ENCODE results near the gene MYO3B. TPM values are rescaled to one million over a fixed set of nuclear protein-coding genes. Genes with fewer than 3 reads are reported as not detected.

Gene MYO3B
- total RNA-seq, 4 donors from 2014 or later, result 0.09 to 9.1 TPM; not detected in 2

DNA sequence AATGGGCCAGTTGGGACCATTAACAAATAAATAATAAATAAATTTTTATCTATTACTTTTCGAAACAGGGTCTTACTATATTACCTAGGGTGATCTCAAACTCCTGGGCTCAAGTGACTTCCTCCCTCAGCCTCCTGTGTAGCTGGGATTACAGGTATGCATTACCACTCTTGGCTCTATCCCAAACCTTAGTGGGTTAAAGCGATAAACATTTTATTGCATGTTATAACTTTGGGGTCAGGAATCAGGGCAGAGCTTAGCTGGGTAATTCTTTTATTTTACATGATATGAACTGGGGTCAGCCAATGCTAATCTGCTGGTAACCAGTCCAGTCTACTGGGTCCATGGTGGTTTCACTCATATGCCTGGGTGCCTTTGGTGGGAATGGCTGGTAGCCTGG, 127.8 kb downstream of the MYO3B start:
- Histone ChIP-seq H3K4me3 (no peak overlapping the region), H3K9me3 (no peaks in the 10 kb centered on the region), H3K27ac (no peak overlapping the region), H3K4me1 (no peaks in the 10 kb centered on the region), H3K36me3 (no peaks in the 10 kb centered on the region), H3K27me3 (no peaks in the 10 kb centered on the region)
- no peak for DNase-seq
- TF ChIP-seq POLR2A (IDR thresholded peaks at IDR 0.05) (no peak), CTCF (IDR thresholded peaks at IDR 0.05) (no peak)
- intact Hi-C loops (cut with DNase I; ENCODE audit: low total_unique reads), result no loop called here

- Histone ChIP-seq H3K27me3 (no peaks in the 10 kb centered on the region), H3K4me1 (no peaks in the 10 kb centered on the region), H3K27ac (no peak overlapping the region), H3K36me3 (no peaks in the 10 kb centered on the region), H3K9me3 (no peaks in the 10 kb centered on the region), H3K4me3 (no peak overlapping the region)
- no peak for DNase-seq
- TF ChIP-seq POLR2A (IDR thresholded peaks at IDR 0.05) (no peak), CTCF (IDR thresholded peaks at IDR 0.05) (no peak)
- intact Hi-C loops (cut with DNase I; ENCODE audit: low total_unique reads), result no loop called here
Observed at GRCh38 chr2:170306293-170306873, 128.4 kb downstream of the MYO3B start.

DNA sequence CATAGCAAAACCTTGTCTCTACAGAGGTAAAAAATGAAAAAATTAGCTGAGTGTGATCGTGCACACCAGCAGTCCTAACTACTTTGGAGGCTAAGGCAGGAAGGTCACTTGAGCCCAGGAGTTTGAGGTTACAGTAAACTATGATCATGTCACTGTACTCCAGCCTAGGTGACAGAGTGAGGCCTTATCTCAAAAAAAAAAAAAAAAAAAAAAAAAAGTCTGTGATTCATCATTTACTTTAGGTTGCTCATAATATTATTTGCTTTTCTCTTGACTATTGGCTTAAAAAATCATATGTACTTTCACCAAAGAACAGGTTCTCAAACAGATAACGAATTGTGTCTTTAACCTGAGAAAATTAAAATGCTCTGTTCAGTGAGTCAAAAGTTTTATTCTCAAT, 129.1 kb downstream of the MYO3B start:
- Histone ChIP-seq H3K27ac (no peak overlapping the region), H3K4me1 (no peaks in the 10 kb centered on the region), H3K4me3 (no peak overlapping the region), H3K9me3 (no peaks in the 10 kb centered on the region), H3K27me3 (no peaks in the 10 kb centered on the region), H3K36me3 (no peaks in the 10 kb centered on the region)
- intact Hi-C loops (cut with DNase I; ENCODE audit: low total_unique reads), result no loop called here
- no peak for DNase-seq
- no peak for TF ChIP-seq POLR2A (IDR thresholded peaks at IDR 0.05)
- no peak for TF ChIP-seq CTCF (IDR thresholded peaks at IDR 0.05)

DNA sequence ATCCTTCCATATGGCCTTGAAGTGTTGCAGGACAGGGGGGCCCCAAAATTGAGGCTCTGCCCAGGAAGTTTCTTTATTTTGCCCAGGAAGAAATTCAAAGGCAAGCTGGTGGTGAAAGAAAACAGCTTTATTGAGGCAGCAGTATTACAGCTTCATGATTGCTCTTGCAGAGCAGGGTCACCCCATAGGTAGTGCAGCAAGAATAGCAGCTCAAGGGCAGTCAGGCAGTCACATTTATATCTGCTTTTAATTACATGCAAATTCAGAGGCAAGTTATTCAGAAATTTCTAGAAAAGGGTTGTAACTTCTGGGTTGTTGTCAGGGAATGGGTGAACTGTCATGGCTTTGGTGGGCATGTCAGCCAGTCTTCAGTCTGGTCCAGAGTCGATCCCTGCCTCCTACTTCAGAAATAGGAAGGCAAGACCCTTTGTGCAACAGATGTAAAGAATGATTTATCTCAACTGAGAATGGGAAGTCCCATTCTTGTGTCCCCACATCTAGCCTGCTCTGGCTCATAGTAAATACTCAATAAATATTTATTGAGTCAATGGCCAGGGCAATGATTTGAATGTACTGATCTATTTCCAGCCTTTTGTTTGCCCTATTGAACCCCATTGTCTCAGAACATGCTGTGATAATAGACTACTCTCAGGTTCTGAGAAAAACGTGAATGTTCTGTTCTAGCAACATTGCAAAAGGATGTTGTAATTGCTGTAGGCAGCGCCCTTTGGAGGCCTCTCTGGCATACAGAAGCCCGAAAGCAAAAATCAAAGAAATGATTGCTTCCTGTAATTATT, 129.8 kb downstream of the MYO3B start:
- intact Hi-C loops (cut with DNase I; ENCODE audit: low total_unique reads), result no loop called here
- H3K27me3 ChIP-seq, result no peaks in the 10 kb centered on the region
- TF ChIP-seq POLR2A (IDR thresholded peaks at IDR 0.05) (no peak), CTCF (IDR thresholded peaks at IDR 0.05) (no peak)
- no peaks in the 10 kb centered on the region for H3K9me3 ChIP-seq
- H3K36me3 ChIP-seq, result no peaks in the 10 kb centered on the region
- DNase-seq, result no peak
- H3K27ac ChIP-seq, result no peak overlapping the region
- no peak overlapping the region for H3K4me3 ChIP-seq
- no peaks in the 10 kb centered on the region for H3K4me1 ChIP-seq

- DNase-seq, result no peak
- no peaks in the 10 kb centered on the region for H3K9me3 ChIP-seq
- no peaks in the 10 kb centered on the region for H3K4me1 ChIP-seq
- intact Hi-C loops (cut with DNase I; ENCODE audit: low total_unique reads), result no loop called here
- no peak overlapping the region for H3K4me3 ChIP-seq
- H3K27me3 ChIP-seq, result no peaks in the 10 kb centered on the region
- no peak overlapping the region for H3K27ac ChIP-seq
- no peaks in the 10 kb centered on the region for H3K36me3 ChIP-seq
- no peak for TF ChIP-seq CTCF (IDR thresholded peaks at IDR 0.05)
- TF ChIP-seq POLR2A (IDR thresholded peaks at IDR 0.05), result no peak
Observed at GRCh38 chr2:170310876-170311502, 133.0 kb downstream of the MYO3B start.

Measured in uterus (tissue), 4 donors.